Renal cortical epithelial cell (primary cell): ENCODE measurements around the gene CAMK2A. TPM values are rescaled to one million over a fixed set of nuclear protein-coding genes. Genes with fewer than 3 reads are reported as not detected.
A peak's percentile ranks its signal among the peaks of the same experiment; 100 is the strongest.

ENCODE experiments used
- DNase-seq: peaks from one replicate; pipeline ENCODE4 v3.0.0-alpha.2; 2011; ENCODE audit warnings: low read depth
- total RNA-seq: library from RNA; depleted of rRNA; stranded (reverse); fragments of >200 nt; gene quantifications from 2 replicates; pipeline ENCODE4 v1.2.3, GENCODE V29; 2014

CAMK2A gene
- total RNA-seq, 1 donor from 2014 or later, result 0.15 TPM

DNA sequence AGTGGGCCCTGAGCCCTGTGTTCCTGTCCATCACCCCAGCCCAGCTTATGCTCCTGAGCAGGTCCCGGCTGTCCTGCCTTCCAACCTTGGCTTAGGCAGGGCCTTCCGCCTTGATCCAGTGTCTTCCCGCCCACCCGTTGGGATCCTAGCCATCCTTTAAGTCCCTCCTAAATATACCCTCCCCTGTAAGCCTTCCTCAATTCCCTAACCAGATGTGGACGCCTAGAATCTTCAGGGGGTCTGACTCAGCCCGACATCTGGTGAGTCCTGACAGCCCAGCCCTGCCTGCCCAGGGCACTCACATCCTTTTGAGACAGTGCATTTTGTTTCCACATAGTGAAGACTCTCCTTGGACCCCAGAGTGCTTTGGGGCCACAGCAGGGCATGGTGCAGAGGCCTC, 76.0 kb downstream of the CAMK2A start:
- DNase-seq, result no peak

DNA sequence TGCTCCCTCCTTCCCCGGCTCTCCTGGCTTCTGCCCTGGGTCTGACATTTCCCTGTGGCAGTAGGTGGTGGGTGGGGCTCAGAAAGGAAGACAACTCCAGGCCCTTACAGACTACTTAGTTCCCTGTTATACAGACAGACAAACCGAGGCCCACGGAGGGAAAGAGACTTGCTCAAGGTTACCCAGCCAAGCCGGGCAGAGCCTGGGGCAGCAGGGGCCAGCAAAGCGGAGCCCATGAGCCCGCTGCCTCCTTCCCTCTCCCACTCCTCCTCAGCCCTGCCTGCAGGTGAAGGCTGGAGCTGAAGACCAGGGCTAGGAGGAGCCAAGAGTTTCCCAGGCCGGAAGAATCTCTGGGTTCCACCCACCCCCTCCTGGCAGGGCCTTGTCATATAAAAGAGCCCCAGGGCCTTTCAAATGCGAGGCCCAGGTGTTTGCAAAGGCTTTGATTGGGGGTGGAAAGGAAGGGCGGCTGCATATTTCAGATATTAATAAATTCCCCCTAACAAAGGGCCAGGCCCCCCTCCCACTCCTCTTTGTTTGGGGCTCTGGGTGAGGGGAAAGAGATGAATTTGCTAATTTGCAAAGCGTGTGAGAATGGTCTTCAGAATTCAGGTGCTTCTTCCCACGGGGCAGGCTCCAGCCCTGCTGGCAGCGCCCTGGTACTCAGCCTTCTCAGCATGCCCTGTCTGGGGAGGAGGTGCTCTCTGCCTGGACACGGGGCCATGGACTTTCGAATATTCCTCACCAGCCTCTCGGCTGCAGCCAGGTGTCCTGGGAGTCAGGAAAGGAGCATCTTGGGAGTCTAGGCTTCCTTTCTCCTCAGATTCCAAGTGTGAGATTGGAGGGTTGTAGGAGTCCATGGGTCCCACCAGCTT, 78.2 kb downstream of the CAMK2A start:
- no peak for DNase-seq

DNA sequence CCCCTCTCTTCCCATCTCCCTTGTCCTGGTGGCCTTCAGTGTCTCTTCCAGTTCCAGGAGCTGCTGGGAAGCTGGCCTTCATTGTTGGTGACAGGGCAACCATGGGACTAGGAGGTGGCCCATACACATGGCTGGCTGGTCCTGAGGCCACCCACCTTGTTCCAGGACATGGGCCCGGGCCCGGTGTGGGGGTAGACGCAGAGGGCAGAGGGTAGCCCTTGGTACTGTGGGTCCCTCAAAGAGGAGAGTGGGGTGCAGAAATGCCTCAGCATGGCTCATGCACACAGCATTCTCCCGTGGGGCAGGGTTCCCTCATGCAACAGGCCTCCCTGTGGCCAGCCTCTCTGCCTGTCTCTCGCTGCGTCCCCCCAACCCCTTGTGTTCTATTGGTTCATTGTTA, 78.9 kb downstream of the CAMK2A start:
- DNase-seq, result no peak

DNA sequence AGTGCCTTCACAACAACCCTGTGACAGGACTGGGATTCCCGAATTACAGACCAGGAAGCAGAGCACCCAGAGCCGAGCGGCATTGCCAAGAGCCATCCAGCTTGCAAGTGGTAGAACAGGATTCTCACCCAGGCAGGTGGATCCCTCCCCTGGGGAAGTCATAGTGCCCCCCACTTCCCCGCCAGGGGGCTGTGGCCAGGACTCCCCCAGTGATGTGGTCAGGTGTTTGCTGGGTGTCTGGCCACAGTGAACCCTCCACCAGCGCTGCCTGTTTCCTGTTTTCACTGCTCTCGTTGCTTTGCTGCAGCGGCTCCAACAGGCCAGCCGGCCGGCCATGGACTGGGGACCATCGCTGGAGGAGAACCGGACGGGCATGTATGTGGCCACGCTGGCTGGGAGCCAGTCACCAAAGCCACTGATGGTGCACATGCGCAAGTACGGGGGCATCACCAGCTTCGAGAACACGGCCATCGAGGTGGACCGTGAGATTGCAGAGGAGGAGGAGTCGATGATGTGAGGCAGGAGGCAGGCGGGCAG, 80.4 kb downstream of the CAMK2A start:
- no peak for DNase-seq

DNA sequence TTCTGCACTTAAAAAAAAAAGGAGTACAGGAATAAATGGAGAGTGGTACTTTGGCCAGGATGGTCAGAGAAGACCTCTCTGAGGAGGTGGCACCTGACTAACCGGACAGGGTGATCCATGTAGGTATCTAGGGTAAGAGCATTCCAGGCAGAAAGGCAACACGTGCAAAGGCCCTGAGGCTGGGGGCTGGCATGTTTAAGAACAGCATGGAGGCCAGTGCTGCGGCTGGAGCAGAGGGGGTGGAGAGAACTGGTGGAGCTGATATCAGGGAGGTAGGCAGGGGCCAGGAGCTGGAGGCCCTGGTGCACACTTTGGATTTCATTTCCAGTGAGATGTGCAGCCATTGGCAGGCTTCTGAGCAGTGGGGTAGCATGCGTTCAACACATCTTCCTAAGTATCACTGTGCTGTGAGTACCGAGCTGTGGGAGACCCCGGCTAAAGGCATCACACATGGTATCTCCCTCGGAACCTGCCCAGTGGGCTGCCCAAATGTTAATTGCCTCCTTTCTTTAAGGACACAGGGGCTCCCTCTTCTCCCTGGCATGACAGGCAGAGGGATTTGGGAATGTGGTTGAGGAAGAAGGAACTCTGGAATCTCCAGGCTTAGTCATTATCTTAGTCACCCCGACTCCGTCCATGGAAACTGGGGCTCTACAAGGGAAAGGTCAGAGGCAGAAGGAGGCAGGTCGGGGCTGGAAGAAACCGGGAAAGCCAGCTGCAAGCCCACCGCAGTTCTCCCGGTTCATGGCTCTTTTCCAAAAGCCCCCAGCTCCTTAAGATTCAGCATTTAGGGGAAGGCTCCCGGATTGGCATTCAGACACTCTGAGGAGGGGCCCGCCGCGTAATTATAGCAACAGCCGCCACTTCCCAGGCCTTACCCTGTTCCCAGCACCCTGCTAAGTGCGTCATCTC, 81.1 kb downstream of the CAMK2A start:
- DNase-seq, result peak; percentile 18

DNA sequence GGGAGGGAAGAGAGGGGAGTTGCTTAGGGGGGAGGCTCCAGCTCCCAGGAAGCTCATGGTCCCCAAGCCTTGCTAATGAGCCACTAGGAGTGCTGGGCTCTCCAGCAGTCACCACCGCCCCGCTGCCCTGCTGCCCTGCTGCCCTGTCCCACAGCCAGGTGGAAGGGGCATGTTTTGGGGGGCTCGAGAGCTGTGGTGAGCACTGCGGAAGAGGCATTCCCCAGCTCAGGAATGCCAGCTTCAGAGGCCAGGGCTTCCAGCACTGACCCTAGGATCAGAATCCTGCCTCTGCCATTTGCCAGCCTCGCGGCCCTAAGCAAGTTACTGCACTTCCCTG, 82.8 kb downstream of the CAMK2A start:
- DNase-seq, result no peak

DNA sequence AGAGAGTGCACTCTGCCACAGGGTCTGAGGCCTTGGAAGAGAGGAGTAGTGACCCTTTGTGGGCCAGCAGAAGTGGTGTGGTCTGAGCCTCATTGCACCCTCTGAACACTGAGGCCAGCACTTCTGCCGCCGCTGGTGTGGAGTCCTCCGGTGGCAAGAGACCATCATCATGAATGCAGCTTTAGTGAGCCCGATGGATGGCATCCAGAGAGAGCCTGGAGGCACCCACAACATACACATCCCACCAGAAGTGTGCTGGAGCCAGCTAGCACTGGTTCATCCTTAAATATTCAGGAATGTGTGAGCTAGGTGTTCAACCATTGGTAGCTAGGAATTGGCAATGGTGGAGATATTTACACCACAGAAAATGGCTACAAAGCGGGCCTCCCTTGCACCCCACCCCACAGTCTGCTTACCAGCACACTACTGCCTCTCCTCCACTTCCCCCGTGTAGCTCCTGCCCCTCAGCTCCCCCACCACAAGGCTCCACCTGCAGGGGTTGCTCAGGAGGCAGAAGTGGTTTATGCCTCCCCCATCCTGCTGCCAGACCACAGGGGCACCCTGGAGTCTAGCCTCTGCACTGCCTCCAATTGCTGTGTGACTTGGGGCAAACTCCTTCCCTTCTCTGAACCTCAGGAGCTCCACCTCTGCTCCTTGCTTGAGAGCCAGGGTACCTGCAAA, 83.3 kb downstream of the CAMK2A start:
- no peak for DNase-seq

DNA sequence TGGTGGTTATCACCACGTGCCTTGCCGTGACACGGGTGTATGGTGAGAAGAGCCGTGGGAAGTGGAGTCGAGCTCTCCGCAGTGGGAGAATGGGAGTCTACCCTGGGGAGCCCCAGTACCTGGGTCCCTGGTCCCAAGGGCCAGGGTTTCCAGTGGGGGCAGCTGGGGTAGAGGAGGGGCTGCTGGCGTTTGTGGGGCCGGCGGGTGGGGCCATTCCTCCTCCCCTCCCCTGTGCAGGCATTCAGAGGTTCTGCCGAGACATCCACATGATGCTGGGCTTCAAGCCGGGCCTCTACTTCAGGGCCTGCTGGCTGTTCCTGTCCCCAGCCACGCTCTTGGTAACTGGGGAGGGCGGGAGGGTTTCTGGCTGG, 85.0 kb downstream of the CAMK2A start:
- no peak for DNase-seq

DNA sequence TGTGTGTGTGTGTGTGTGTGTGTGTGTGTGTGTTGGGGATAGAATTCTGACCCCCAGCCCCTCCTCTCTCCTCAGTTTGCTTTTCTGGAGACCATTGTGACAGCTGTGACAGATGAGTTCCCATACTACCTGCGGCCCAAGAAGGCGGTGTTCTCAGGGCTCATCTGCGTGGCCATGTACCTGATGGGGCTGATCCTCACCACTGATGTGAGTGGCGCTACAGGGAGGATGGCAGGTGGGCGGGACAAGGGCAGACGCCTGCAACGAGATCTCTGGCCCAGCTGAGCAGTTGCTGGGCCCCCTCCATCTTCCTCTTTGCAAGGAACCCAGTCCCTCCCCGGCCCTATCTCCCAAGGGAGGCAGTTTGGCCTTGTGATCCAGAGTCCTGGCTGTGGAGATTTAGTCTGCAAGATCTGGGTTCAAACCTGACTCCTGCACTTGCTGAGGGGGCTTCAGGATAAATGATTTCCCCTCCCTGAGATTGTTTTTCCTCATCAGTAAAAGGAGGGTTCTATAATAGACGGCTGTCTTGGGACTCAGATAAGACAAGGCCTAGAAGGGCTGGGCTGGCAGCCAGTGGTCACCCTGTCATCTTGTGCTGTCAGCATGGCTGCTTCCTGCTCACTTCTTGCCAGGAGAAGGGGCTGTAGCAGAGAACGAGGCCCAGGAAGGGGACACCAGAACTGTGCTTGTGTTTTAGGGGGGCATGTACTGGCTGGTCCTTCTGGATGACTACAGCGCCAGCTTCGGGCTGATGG, 85.6 kb downstream of the CAMK2A start:
- no peak for DNase-seq

DNA sequence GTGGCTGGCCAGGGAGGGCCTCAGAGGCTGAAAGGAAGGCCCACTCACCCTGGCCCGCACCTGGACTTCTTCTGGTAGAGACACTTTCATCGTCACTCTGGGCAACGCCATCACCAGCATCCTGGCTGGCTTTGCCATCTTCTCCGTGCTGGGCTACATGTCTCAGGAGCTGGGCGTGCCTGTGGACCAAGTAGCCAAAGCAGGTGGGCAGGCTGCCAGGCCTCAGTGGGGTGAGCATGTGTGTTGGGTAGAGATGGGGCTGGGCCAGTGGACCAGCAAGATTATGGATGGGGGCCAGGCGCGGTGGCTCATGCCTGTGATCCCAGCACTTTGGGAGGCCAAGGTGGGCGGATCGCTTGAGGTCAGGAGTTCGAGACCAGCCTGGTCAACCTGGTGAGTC, 87.1 kb downstream of the CAMK2A start:
- no peak for DNase-seq

DNA sequence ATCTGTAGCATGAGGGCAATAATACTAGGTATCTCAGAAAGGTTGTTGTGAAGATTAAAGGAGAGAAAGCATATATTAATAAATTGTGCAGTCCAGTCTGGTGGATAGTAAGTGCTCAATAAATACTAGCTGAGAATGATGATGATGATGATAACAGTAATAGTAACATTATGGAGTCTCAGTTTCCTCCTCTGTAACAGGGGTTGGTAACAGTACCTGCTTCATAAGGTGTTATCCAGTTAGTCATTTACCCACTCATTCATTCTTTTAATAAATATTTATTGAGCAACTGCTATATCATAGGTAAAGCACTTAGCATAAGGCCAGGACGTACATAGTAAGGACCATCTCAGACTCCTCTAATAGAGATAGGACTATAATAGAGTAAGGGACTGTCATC, 92.1 kb downstream of the CAMK2A start:
- DNase-seq, result no peak

DNA sequence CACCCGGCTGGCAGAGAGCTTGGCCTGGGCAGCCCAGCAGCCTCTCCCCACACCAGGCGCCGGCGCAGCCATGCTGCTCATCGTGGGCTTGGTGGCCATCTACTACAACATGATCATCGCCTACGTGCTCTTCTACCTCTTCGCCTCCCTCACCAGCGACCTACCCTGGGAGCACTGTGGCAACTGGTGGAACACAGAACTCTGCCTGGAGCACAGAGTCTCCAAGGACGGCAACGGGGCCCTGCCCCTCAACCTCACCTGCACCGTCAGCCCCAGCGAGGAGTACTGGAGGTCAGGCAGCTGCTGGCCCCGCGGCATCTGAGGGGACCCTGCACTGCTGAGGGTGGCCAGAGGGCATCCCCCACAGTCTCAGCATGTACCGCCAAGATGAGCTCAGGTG, 92.6 kb downstream of the CAMK2A start:
- no peak for DNase-seq

DNA sequence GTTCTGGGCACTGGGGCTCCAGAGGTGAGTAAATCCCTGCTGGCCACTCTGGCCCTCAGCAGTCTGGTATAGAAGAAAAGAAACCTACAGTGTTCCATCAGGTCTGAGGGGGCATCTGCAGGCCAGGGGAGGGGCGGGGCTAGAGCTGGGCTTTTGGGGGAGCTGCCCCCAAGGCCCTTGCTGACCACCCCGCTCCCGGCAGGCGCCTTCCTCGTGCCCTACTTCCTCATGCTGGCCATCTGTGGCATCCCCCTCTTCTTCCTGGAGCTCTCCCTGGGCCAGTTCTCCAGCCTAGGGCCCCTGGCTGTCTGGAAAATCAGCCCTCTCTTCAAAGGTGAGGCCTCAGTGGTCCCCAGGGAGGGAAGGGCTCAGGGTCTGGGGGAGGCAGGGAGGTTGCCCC, 93.1 kb downstream of the CAMK2A start:
- no peak for DNase-seq

DNA sequence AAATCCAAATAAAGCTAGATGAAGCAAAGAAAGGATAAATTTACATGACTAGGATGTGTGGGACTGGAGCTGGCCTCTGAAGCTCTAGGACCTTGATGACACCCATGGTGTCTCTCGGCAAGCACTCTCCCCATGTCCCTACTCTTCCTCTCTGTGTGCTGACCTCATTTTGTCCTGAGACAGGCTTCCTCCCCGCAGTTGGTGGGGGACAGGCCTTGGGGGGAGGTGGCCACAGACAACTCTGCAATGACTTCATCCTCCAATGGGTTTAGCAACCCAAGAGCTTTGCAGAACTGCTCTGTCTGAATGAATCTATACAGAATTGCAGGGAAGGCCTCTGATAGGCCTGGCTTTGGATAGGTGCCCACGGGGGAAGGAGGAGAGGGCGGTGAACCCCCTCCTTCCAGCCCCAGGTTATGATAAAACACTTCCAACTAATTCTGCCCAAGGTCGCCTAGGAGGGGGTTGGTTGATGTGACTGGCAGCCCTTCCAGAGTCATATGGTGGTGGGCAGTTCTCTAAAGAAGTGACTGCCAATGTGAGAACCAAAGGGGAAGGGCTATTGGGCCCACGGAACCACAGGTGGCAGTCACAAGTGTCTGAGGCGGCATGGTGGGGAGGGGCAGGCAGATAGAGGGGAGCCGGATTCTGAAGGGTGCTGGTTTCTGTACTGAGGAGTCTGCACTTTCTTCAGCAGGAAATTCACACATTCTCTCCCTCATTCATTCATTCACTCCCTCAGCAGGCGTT, 93.7 kb downstream of the CAMK2A start:
- no peak for DNase-seq

DNA sequence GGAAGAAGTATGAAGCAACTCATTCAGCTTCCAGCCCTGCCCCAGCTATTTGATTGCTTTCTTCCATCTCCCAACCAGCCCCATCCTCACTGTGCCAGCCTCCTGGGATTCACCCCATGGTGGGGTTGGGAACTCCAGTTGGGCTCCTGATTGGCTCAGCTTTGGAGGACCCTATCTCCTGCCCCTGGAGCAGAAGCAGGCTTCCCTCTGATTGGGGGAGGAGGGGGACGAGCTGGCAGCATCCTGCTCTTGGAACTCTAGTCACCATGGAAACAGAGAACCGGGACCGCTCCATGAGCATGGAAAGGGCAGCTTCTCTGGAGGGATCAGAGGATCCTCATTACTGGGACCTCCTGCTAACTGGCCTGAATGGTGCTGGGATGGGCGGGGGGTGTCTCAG, 97.1 kb downstream of the CAMK2A start:
- no peak for DNase-seq

DNA sequence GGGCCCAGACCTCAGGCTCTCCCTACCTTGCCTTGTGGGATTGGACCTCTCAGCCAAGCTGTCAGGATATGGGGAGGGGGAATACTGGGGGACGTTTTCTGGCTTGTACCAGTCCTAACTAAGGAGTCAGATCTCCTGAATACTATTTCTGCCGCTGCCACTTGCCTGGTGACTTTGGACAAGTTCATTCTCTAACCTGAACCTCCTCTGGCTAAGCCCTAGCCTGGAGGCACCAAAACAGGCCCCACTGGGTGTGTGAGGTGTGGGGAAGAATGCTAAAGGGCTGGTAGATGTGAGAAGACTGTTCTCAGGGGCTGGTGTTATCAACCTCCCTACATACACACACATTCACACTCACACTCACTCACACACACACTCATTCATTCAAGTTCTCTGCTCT, 98.6 kb downstream of the CAMK2A start:
- no peak for DNase-seq

DNA sequence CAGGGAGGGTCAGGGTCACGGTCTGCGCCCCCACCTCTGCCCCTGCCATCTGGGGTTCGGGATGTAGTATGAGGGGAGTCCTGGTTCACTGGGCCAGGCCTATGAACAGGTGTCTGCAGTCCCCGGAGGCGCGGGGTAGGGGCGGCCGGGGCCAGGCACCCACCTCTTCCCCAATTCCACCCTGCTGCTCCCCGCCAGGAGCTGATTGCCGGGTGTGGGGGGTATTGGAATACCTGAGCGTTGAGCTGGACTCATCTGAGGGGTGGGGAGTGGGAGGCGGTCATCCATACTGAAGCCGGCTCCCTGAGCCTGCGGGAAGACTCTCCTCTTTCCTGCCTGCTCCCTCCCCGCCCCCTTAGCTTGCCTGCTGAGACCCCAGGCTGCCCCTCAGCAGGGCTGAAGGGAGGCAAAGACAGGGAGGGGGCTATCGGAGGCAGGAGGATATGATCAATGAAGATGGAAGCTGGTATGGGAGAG, 99.0 kb downstream of the CAMK2A start:
- DNase-seq, result no peak

DNA sequence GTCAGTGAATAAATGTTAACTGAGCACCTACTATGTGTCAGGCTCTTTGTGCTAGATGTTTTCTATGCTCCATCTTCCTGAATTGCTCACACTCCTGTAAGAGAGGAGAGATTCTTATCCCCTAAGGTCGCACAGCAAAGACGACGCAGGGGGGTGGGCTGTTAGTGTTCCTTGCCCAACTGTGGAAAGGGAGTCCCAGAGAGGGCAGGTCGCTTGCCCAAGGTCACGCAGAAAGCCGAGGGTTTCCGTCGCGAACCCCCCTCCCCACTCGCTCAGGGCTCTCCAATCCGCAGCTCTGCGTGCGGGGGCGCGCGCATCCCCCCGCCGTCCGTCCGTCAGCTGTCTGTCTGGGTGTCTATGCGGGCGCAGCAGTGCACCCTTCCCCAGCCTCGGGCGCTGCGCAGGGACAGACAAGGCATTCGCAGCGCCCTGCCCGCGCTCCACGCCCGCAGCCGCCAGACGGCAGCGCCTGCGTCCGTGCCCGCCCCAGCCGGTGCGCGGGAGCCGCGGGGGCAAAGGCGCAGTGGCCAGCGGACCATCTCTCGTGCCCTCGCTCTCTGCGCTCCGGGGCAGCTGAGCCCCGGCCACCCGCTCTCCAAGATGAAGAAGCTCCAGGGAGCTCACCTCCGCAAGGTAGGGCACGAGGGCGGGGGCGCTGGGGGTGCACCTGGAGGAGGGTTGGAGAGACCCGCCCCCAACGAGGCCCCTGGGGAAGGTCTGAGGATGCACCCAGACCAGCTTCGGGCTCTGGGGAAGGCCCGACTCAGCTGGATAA, 99.7 kb downstream of the CAMK2A start, which contains the start of gene SLC6A7:
Gene SLC6A7, plus strand, starts transcription at position 335 of the 775 bp plus-strand sequence. Its CDS starts 266 bp downstream, at position 601.
- DNase-seq, result no peak

DNA sequence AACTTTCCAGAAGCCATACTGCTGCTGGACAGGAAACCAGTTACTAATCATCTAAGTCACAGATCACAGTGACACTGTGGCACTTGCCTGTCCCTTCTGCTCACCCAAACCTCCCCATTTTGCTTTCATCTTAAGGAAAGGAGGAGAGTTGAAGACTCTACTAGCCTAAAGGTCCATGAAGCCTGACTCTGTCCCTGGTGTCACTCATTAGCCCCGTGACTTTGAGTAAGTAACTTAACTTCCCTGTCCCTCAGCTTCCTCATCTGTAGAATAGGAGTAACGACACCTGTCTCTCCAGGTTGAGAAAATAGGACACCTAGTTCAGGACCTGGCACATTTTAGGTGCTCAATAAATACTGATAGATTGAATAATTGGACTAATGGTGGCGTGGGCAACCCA, 100.2 kb downstream of the CAMK2A start:
- DNase-seq, result no peak
